ENCODE results near the gene HIGD1B.
A peak's percentile ranks its signal among the peaks of the same experiment; 100 is the strongest.

HIGD1B gene

DNA sequence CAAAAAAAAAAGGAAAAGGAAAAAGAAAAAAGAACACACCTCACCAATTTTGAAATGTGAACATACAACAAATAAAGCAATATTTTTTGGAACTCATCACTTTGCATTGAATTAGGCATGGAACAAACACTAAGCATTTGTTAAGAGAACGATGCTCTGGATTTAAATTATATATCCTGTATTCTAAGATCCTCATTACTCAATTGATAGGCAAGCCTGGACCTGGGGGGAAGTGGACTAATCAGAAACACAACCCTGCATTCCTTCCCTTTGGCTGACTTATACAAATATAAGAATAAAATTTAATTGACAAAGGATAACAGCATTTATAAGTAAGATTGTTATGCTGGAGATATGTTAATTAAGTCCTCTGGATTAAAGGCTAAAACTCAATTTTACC lies 19.8 kb upstream of the HIGD1B start:
- Histone ChIP-seq H3K9me3 (ENCODE audit: control insufficient read depth, insufficient read depth, low read depth, low read length) (no peaks in the 10 kb centered on the region), H3K4me3 (ENCODE audit: low read depth, low read length) (peak overlapping the region; percentile 6; the same call in 1 of the 2 replicates), H3K36me3 (ENCODE audit: control insufficient read depth in 2 of 2, insufficient read depth in 1 of 2, low read length in 2 of 2) (no peaks in the 10 kb centered on the region; a peak in 1 of 3 replicates), H3K4me1 (ENCODE audit: control insufficient read depth, insufficient read depth, low read length) (peaks cover 17% of the 10 kb centered on the region), H3K27ac (ENCODE audit: extremely low read depth, low read depth, low read length) (no peak overlapping the region)
- CTCF ChIA-PET = interaction anchor here (1.3 to 1.6 kb wide), 3 partner anchors 37 to 57 kb away, joined by 4 to 13 read pairs (median 5); no protein-coding TSS in a partner anchor
- TF ChIP-seq ZBTB17 (tag by site-specific recombination; IDR thresholded peaks at IDR 0.05) = peak; percentile 54
- no peak for TF ChIP-seq ZNF654 (tag by site-specific recombination; IDR thresholded peaks at IDR 0.05; ENCODE audit: low read depth)
- no peak for TF ChIP-seq KLF16 (tag by site-specific recombination; IDR thresholded peaks at IDR 0.05)
- TF ChIP-seq ZNF521 (tag by site-specific recombination; IDR thresholded peaks at IDR 0.05) = no peak
- 0 out of 2 replicates have a peak, but pooled peaks have one; percentile 28 for TF ChIP-seq ZNF664 (tag by site-specific recombination; IDR thresholded peaks at IDR 0.05)
- POLR2A ChIA-PET = no interaction called here

DNA sequence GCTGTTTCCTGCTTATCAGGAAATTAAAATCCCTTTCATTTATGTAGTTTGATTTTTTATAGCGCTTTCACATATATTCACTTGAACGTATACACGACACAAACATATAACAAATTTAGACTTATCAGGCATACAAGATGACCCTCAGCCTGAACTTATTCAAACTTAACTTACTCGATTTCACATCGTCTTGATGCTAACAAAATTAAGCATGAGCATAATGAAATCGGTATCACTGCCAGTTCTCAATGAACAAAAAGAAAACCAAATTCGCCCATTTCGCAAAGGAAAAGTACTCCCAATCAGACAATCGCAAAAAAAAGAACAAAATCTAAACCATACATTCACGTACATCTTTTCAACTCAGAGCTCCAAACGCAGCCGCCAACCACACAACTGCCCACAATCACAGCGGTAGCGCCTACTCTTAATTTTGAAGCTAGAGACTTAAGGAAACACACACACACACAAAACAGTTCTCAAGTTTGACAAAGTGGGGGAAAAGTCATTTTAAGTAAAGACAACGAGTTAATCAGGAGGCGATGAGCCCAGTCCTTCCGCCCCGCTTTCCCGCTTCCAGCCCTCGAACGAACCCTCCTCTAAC lies 18.7 kb upstream of the HIGD1B start:
- Histone ChIP-seq H3K4me1 (ENCODE audit: control insufficient read depth, insufficient read depth, low read length) (peaks cover 14% of the 10 kb centered on the region), H3K36me3 (ENCODE audit: control insufficient read depth in 2 of 2, insufficient read depth in 1 of 2, low read length in 2 of 2) (no peaks in the 10 kb centered on the region; a peak in 1 of 3 replicates), H3K27ac (ENCODE audit: extremely low read depth, low read depth, low read length) (peak overlapping the region; percentile 93; the same call in 1 of the 2 replicates), H3K9me3 (ENCODE audit: control insufficient read depth, insufficient read depth, low read depth, low read length) (no peaks in the 10 kb centered on the region), H3K4me3 (ENCODE audit: low read depth, low read length) (peak overlapping the region; percentile 78)
- ChIA-PET POLR2A (interaction anchor here (0.5 to 1.2 kb wide), 5 partner anchors 8 to 988 kb away, joined by 3 to 5 read pairs (median 4); partner anchors contain the start of gene DBF4B), CTCF (interaction anchor here (0.6 to 1.6 kb wide), 5 partner anchors 19 to 306 kb away, joined by 3 to 13 read pairs (median 5); partner anchors contain the start of gene ACBD4)
- TF ChIP-seq ZNF341 (tag by site-specific recombination; IDR thresholded peaks at IDR 0.05; ENCODE audit: low read depth) (no peak), ZNF629 (tag by site-specific recombination; IDR thresholded peaks at IDR 0.05) (no peak), KLF7 (tag by site-specific recombination; IDR thresholded peaks at IDR 0.05; ENCODE audit: borderline replicate concordance) (no peak), ZBTB7A (tag by site-specific recombination; IDR thresholded peaks at IDR 0.05; ENCODE audit: low read depth) (0 out of 2 replicates have a peak, but pooled peaks have one; percentile 7), SP7 (tag by site-specific recombination; IDR thresholded peaks at IDR 0.05) (no peak; the same call in 1 of the 2 replicates), ZNF558 (tag by site-specific recombination; IDR thresholded peaks at IDR 0.05) (no peak), ZNF2 (tag by site-specific recombination; IDR thresholded peaks at IDR 0.05) (0 out of 2 replicates have a peak, but pooled peaks have one; percentile 50), ZBTB17 (tag by site-specific recombination; IDR thresholded peaks at IDR 0.05) (peak; percentile 51), EGR2 (tag by site-specific recombination; IDR thresholded peaks at IDR 0.05; ENCODE audit: low read depth) (peak; percentile 69), ZSCAN23 (tag by site-specific recombination; IDR thresholded peaks at IDR 0.05) (no peak), ZFHX2 (tag by site-specific recombination; conservative IDR thresholded peaks at IDR 0.05) (peak; percentile 69), ZNF354C (tag by site-specific recombination; IDR thresholded peaks at IDR 0.05; ENCODE audit: borderline replicate concordance, low read depth) (no peak), ZNF146 (tag by site-specific recombination; IDR thresholded peaks at IDR 0.05) (peak; percentile 9; the same call in 1 of the 2 replicates), ZNF174 (tag by site-specific recombination; IDR thresholded peaks at IDR 0.05) (no peak), ZNF426 (tag by site-specific recombination; IDR thresholded peaks at IDR 0.05) (no peak), PRDM1 (tag by site-specific recombination; IDR thresholded peaks at IDR 0.05) (peak; percentile 99), ZEB2 (tag by site-specific recombination; IDR thresholded peaks at IDR 0.05) (0 out of 2 replicates have a peak, but pooled peaks have one; percentile 20), ZNF600 (tag by site-specific recombination; IDR thresholded peaks at IDR 0.05) (0 out of 2 replicates have a peak, but pooled peaks have one; percentile 25), ZNF335 (tag by site-specific recombination; conservative IDR thresholded peaks at IDR 0.05) (peak; percentile 55; the same call in 1 of the 2 replicates), BCL11B (tag by site-specific recombination; IDR thresholded peaks at IDR 0.05; ENCODE audit: low read depth) (no peak), ZNF112 (tag by site-specific recombination; IDR thresholded peaks at IDR 0.05) (no peak)
- TF ChIP-seq, protein P1, sequence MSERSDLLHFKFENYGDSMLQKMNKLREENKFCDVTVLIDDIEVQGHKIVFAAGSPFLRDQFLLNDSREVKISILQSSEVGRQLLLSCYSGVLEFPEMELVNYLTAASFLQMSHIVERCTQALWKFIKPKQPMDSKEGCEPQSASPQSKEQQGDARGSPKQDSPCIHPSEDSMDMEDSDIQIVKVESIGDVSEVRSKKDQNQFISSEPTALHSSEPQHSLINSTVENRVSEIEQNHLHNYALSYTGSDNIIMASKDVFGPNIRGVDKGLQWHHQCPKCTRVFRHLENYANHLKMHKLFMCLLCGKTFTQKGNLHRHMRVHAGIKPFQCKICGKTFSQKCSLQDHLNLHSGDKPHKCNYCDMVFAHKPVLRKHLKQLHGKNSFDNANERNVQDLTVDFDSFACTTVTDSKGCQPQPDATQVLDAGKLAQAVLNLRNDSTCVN (tag by site-specific recombination; optimal IDR thresholded peaks at IDR 0.05) = no peak
- TF ChIP-seq, protein P2, sequence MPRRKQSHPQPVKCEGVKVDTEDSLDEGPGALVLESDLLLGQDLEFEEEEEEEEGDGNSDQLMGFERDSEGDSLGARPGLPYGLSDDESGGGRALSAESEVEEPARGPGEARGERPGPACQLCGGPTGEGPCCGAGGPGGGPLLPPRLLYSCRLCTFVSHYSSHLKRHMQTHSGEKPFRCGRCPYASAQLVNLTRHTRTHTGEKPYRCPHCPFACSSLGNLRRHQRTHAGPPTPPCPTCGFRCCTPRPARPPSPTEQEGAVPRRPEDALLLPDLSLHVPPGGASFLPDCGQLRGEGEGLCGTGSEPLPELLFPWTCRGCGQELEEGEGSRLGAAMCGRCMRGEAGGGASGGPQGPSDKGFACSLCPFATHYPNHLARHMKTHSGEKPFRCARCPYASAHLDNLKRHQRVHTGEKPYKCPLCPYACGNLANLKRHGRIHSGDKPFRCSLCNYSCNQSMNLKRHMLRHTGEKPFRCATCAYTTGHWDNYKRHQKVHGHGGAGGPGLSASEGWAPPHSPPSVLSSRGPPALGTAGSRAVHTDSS (tag by site-specific recombination; IDR thresholded peaks at IDR 0.05) = no peak
- TF ChIP-seq, protein P3, sequence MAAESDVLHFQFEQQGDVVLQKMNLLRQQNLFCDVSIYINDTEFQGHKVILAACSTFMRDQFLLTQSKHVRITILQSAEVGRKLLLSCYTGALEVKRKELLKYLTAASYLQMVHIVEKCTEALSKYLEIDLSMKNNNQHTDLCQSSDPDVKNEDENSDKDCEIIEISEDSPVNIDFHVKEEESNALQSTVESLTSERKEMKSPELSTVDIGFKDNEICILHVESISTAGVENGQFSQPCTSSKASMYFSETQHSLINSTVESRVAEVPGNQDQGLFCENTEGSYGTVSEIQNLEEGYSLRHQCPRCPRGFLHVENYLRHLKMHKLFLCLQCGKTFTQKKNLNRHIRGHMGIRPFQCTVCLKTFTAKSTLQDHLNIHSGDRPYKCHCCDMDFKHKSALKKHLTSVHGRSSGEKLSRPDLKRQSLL (tag by site-specific recombination; IDR thresholded peaks at IDR 0.05) = no peak
